GM21381 (cell line): ENCODE measurements around the gene ADNP.
A peak's percentile ranks its signal among the peaks of the same experiment; 100 is the strongest.
"Not testable (repeated sequence)": the region's sequence is repeated elsewhere in the genome, so short reads cannot be mapped to it uniquely, and the experiment has no call there.

Source experiments
- ATAC-seq: cut with Tn5 transposase; IDR thresholded peaks from one replicate; pipeline ENCODE4 v1.9.1; 2021; ENCODE audit warnings: mild to moderate bottlenecking, moderate library complexity; ENCODE audit not compliant: unreplicated experiment

ADNP gene

GRCh38 chr20:50931306-50932015 lies at the start of gene ADNP:
TSS of gene ADNP (minus strand) at chr20:50931437. CDS start at chr20:50903996, 27,441 bp downstream.
- peak; percentile 53 for ATAC-seq

GRCh38 chr20:50980071-50980681 lies 48.9 kb upstream of the ADNP start:
- ATAC-seq = no peak

GRCh38 chr20:50978533-50978932 lies 47.3 kb upstream of the ADNP start:
- ATAC-seq = not testable (repeated sequence)

DNA sequence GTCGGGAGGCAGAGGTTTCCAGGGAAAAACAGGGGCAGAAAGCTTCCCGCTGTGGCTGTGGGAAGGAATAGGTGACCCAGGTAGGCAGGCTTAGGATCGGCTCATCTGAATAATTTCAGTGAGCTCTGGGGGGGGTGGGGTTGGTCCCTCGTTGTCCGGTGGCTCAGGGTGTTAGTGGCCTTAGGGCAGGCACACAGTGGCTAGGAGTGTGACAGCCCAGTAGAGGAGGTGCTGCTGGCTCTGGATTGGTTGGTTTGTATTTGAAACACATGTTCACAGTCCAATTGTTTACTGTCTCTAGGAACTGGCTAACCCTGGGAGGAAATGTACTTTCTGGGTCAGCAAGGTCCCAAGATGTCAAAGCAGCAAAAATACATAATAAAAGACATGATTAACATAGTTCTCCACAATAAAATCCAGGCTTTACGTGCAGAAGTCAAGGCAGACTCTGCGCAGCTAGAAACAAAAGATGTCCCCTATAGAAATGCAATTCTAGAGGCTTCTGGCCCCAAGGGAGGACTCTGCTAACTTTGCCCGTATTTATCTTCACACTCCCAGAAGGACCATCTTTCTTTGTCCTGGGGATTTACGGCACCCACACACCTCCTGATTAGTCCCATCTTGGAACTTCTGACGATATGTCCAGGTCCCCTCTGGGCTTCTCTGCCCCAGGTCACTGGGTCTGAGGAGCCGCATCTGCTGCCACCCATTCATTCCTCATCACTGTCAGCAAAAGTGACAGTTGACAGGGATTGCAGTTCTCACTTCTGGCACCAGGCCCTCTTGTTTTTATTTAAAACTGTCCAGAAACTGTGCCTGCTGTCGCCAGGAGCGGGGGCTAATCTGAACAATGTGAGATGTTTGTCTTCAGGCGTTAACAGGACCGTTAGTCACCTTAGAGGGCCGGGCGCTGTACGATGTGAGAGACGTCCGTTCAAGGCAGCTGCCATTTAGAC lies 46.1 kb upstream of the ADNP start:
- ATAC-seq = no peak

- ATAC-seq = no peak
These were observed 44.6 kb upstream of the ADNP start for GRCh38 chr20:50975701-50976330.

DNA sequence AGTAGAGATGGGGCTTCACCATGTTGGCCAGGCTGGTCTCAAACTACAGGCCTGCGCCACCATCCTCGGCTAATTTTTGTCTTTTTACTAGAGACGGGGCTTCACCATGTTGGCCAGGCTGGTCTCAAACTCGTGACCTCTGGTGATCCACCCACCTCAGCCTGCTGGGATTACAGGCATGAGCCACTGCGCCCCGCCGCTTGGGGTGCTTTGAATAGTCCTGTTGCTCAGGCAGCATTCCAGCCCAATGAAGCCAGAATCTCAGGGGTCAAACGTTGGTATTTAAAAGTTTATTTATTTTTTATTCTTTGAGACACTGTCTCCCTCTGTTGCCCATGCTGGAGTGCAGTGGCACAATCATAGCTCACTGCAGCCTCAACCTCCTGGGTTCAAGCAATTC lies 38.7 kb upstream of the ADNP start:
- no peak for ATAC-seq

- no peak for ATAC-seq
These were observed 38.2 kb upstream of the ADNP start for GRCh38 chr20:50969435-50969834.

DNA sequence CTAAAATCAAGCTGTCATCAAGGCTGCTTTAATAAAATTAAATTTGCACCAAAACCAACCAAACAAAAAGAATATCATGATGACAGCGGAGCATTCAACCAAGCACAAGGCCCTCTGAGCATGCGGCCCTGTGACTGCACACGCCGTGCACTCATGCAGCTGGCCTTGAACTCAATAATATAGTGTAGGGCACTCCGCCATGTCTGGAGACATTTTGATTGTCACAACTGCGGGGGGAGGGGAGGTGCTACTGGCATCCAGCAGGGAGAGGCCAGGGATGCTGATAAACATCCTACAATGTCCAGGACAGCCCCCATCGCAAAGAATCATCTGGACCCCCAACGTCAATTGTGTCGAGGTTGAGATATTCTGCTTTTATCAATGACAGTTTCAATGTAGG lies 37.1 kb upstream of the ADNP start:
- no peak for ATAC-seq

DNA sequence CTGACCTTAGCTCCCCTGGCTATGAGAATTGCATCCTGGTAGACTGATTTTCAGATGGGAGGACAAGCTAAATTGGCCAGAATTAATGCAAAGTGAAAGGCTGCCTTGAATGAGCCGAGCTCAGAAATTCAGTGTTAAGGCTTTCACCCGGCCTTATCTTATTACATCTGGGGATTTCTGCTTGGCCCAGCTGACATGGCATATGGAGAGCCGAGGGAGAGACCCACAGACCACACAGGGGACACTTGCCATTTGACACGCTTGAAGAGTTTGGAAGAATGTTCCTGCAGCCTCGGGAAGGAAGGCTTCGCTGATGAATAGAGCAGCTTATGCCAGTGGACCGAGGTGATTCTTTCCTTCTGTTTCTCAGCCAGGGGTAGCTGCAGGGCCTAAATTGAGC lies 36.3 kb upstream of the ADNP start:
- ATAC-seq = no peak

DNA sequence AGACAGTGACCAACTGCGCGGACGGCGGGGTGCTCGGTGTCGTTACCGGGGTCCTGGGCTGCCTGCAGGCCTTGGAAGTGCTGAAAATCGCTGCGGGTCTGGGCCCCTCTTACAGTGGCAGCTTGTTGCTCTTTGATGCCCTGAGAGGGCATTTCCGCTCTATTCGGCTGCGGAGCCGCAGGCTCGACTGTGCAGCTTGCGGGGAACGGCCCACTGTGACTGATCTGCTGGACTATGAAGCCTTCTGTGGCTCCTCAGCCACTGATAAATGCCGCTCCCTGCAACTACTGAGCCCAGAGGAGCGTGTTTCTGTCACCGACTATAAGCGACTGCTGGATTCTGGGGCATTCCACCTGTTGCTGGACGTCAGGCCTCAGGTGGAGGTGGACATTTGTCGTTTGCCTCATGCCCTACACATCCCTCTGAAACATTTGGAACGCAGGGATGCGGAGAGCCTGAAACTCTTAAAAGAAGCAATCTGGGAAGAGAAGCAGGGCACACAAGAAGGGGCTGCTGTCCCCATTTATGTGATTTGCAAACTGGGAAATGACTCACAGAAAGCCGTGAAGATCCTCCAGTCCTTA lies 28.4 kb upstream of the ADNP start:
- ATAC-seq = no peak

- ATAC-seq = peak; percentile 81
These were observed 27.6 kb upstream of the ADNP start, which contains the start of gene MOCS3 for GRCh38 chr20:50958615-50959542. TSS of gene MOCS3 (plus strand) at chr20:50958818. CDS start at chr20:50958843, 25 bp downstream.

DNA sequence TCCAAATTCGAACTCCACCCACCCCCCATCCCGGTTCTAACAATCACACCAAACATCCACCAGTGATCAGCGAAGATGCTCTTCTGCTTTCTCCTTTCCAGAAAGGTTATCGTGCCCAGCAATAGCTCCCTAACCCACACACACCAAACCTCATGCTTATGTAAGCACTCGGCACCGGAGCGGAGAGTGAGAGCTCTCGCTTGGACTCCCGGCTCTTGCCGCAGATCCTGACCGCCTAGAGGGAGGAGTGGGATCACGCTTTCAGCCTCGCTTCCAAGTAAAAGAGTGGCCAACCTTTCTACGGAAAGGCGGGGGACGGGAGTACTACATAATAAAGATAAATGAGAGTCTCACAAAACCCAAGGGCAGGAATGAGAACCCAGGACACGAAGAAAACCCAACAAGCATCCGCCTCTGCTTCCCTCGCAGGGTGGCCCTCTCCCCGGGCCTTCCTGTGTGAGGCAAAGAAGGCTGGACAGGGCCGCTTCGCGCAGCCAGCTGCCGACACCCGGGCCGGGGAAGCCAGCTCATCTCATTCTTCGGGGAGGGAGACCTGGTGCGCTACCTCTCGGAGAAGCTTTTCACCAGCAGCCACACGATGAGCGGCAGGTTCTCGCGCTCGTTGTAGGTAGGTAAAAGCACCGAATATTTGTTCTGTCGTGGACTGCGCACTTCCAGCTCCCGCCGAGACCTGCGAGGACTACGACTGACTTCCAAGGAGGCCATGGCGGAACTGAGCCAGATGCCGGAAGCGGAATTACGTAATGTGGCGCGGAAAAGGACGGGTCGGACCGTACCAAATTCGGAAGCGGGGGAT lies 26.8 kb upstream of the ADNP start, which contains the start of gene DPM1:
Gene DPM1, minus strand, starts transcription at position 735 of the 817 bp plus-strand sequence. Its CDS starts 9 bp downstream, at position 726.
- ATAC-seq = peak; percentile 81

- no peak for ATAC-seq
These were observed 26.0 kb upstream of the ADNP start for GRCh38 chr20:50957276-50957675.

DNA sequence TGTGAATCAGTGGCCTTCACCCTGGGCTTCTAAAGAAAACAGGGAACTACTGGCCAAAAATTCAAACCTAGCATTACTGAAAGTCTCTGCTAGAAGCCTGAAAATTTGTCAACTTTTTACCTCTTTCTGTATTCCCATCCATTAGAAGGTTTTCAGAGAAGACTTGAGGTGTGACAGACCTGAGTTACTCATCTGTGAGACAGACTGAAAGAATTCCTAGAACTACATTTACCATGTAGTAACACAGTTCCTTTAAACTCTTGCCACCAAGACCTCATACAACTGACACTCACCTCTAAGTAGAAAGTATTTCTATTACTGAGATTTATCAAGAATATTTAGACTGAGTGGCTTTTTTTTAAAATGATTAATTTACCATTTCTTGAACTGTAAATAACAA lies 22.6 kb upstream of the ADNP start:
- no peak for ATAC-seq

- no peak for ATAC-seq
These were observed 22.0 kb upstream of the ADNP start for GRCh38 chr20:50953196-50953595.

GRCh38 chr20:50948132-50948785 lies 17.0 kb upstream of the ADNP start:
- ATAC-seq = no peak

- no peak for ATAC-seq
These were observed 11.8 kb upstream of the ADNP start for GRCh38 chr20:50943069-50943468.

- no peak for ATAC-seq
These were observed 2.4 kb upstream of the ADNP start for GRCh38 chr20:50933589-50933988.
